ENCODE measurements around the gene TEN1.

The TEN1 gene

DNA sequence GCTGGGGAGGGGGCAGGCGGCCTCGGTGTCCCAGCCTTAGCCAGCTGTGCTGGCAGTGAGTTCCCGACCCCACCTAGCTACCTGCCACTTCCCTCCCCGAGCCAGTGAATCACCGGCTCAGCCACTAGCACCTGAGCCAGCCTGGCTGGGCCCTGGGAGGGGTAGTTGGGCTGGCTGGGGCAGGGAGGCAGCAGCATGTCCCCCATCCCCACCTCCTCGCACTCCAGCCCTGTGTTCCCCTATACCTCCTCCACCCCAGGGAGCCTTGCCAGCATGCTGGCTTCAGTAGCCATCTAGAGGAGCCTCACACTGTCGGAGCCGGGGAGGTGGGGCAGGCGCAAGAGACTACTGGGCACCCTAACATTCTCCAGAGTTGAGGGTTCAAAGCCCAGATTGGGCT is 45.3 kb downstream of the TEN1 start:
- Histone ChIP-seq H3K4me3 (ENCODE audit: insufficient read depth, low read depth, low read length, poor library complexity, severe bottlenecking) (no peak overlapping the region), H3K27ac (ENCODE audit: insufficient read depth, low read length, poor library complexity, severe bottlenecking) (no peak overlapping the region), H3K27me3 (replicated peaks; ENCODE audit: control insufficient read depth, insufficient read depth, low read length, poor library complexity, severe bottlenecking) (no peaks in the 10 kb centered on the region), H3K4me1 (ENCODE audit: control insufficient read depth, insufficient read depth, low read length, poor library complexity, severe bottlenecking) (peaks cover 2% of the 10 kb centered on the region), H3K36me3 (ENCODE audit: control insufficient read depth, insufficient read depth, low read length) (no peaks in the 10 kb centered on the region), H3K9me3 (ENCODE audit: control insufficient read depth, low read length) (no peaks in the 10 kb centered on the region)
- no peak for DNase-seq

DNA sequence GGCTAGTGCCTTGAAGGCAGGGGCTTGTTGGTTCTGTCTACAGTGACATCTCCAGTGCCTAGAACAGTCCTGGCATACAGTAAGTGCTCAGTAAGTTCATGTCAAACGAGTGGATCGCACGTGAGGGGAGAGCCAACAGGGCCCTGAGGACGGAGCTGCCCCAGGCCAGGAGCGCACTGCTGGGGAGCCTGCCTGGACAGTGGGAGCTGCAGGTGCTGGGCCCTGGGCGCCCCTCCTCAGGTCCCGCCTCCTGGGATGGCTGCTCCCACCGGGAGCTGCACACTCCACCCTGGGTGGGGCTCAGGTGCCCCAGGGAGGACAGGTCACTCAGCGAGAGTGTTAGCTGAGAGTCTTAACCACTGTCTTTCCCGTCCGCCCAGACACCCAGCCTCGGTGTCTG is 46.3 kb downstream of the TEN1 start:
- DNase-seq: no peak
- H3K27me3 ChIP-seq (replicated peaks; ENCODE audit: control insufficient read depth, insufficient read depth, low read length, poor library complexity, severe bottlenecking): no peaks in the 10 kb centered on the region
- H3K9me3 ChIP-seq (ENCODE audit: control insufficient read depth, low read length): no peaks in the 10 kb centered on the region
- no peaks in the 10 kb centered on the region for H3K36me3 ChIP-seq (ENCODE audit: control insufficient read depth, insufficient read depth, low read length)
- no peak overlapping the region for H3K27ac ChIP-seq (ENCODE audit: insufficient read depth, low read length, poor library complexity, severe bottlenecking)
- no peak overlapping the region for H3K4me3 ChIP-seq (ENCODE audit: insufficient read depth, low read depth, low read length, poor library complexity, severe bottlenecking)
- peaks cover 10% of the 10 kb centered on the region for H3K4me1 ChIP-seq (ENCODE audit: control insufficient read depth, insufficient read depth, low read length, poor library complexity, severe bottlenecking)

DNA sequence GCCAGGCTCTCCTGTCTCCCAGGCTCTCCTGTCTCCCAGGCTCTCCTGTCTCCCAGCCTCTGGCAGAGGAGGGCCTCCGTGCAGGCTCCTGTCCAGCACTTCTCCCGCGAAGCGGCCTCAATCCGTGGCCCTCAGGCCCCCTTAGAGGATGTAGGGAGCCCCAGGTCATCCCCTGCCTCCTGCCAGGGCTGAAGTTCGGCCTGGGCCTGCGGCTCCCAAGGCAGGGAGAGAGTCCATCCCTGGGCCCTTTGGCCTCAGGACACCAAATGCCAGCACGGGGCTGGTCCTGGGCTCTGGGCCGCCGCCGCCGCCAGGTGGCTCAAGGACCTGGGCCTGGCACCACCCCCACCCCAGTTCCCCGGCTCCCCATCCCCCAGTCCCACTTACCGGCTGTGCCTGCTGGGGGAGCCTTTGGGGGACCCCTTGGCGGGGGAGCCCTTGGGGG is 47.7 kb downstream of the TEN1 start:
- H3K4me3 ChIP-seq (ENCODE audit: insufficient read depth, low read depth, low read length, poor library complexity, severe bottlenecking): no peak overlapping the region

GRCh38 chr17:76027159-76027839 is 48.3 kb downstream of the TEN1 start, which contains the start of gene EVPL:
EVPL (minus strand) TSS chr17:76027306; CDS start chr17:76027198, 108 bp downstream.
- H3K27me3 ChIP-seq (replicated peaks; ENCODE audit: control insufficient read depth, insufficient read depth, low read length, poor library complexity, severe bottlenecking): no peaks in the 10 kb centered on the region
- DNase-seq: no peak
- no peak within 1 kb of the TSS for H3K27ac ChIP-seq (ENCODE audit: insufficient read depth, low read length, poor library complexity, severe bottlenecking)
- H3K4me1 ChIP-seq (ENCODE audit: control insufficient read depth, insufficient read depth, low read length, poor library complexity, severe bottlenecking): peaks cover 10% of the 10 kb centered on the region
- H3K4me3 ChIP-seq (ENCODE audit: insufficient read depth, low read depth, low read length, poor library complexity, severe bottlenecking): no peak within 1 kb of the TSS
- no peaks in the 10 kb centered on the region for H3K9me3 ChIP-seq (ENCODE audit: control insufficient read depth, low read length)
- no peaks in the 10 kb centered on the region for H3K36me3 ChIP-seq (ENCODE audit: control insufficient read depth, insufficient read depth, low read length)

More for the DNA sequence above, 47.7 kb downstream of the TEN1 start:
- no peak for DNase-seq
- H3K27me3 ChIP-seq (replicated peaks; ENCODE audit: control insufficient read depth, insufficient read depth, low read length, poor library complexity, severe bottlenecking): no peaks in the 10 kb centered on the region
- peaks cover 10% of the 10 kb centered on the region for H3K4me1 ChIP-seq (ENCODE audit: control insufficient read depth, insufficient read depth, low read length, poor library complexity, severe bottlenecking)
- no peaks in the 10 kb centered on the region for H3K36me3 ChIP-seq (ENCODE audit: control insufficient read depth, insufficient read depth, low read length)
- H3K27ac ChIP-seq (ENCODE audit: insufficient read depth, low read length, poor library complexity, severe bottlenecking): no peak overlapping the region
- no peaks in the 10 kb centered on the region for H3K9me3 ChIP-seq (ENCODE audit: control insufficient read depth, low read length)

- no peaks in the 10 kb centered on the region for H3K36me3 ChIP-seq (ENCODE audit: control insufficient read depth, insufficient read depth, low read length)
- DNase-seq: no peak
- no peak overlapping the region for H3K27ac ChIP-seq (ENCODE audit: insufficient read depth, low read length, poor library complexity, severe bottlenecking)
- no peaks in the 10 kb centered on the region for H3K9me3 ChIP-seq (ENCODE audit: control insufficient read depth, low read length)
- peaks cover 10% of the 10 kb centered on the region for H3K4me1 ChIP-seq (ENCODE audit: control insufficient read depth, insufficient read depth, low read length, poor library complexity, severe bottlenecking)
- H3K27me3 ChIP-seq (replicated peaks; ENCODE audit: control insufficient read depth, insufficient read depth, low read length, poor library complexity, severe bottlenecking): no peaks in the 10 kb centered on the region
- H3K4me3 ChIP-seq (ENCODE audit: insufficient read depth, low read depth, low read length, poor library complexity, severe bottlenecking): no peak overlapping the region
Observed at GRCh38 chr17:76032073-76032779, 53.2 kb downstream of the TEN1 start.

GRCh38 chr17:76032780-76033108 is 53.7 kb downstream of the TEN1 start:
- H3K27ac ChIP-seq (ENCODE audit: insufficient read depth, low read length, poor library complexity, severe bottlenecking): no peak overlapping the region

DNA sequence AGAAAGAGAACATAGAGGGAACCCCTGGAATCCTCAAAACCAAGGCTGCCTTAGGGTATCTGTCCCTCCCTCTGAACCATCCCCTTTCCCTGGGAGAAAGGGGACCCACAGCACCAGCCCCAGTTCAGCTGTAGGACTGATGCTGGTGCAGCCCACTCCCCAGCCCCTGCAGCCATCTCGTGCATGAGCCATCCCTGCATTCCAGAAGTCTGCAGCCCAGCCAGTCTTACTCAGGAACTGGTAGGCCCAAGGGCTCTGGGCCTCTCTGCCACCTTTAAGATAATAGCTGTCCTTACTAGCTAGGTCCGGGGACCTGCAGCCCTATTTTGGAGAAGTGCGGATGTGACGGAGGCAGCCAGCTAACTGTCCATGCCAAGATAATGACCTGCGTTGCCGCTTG is 54.1 kb downstream of the TEN1 start:
- DNase-seq: no peak
- no peak overlapping the region for H3K27ac ChIP-seq (ENCODE audit: insufficient read depth, low read length, poor library complexity, severe bottlenecking)
- peaks cover 5% of the 10 kb centered on the region for H3K36me3 ChIP-seq (ENCODE audit: control insufficient read depth, insufficient read depth, low read length)
- peaks cover 10% of the 10 kb centered on the region for H3K4me1 ChIP-seq (ENCODE audit: control insufficient read depth, insufficient read depth, low read length, poor library complexity, severe bottlenecking)
- no peaks in the 10 kb centered on the region for H3K9me3 ChIP-seq (ENCODE audit: control insufficient read depth, low read length)
- no peaks in the 10 kb centered on the region for H3K27me3 ChIP-seq (replicated peaks; ENCODE audit: control insufficient read depth, insufficient read depth, low read length, poor library complexity, severe bottlenecking)
- H3K4me3 ChIP-seq (ENCODE audit: insufficient read depth, low read depth, low read length, poor library complexity, severe bottlenecking): no peak overlapping the region

More at GRCh38 chr17:76032780-76033108, 53.7 kb downstream of the TEN1 start:
- Histone ChIP-seq H3K36me3 (ENCODE audit: control insufficient read depth, insufficient read depth, low read length) (peaks cover 2% of the 10 kb centered on the region), H3K9me3 (ENCODE audit: control insufficient read depth, low read length) (no peaks in the 10 kb centered on the region), H3K4me3 (ENCODE audit: insufficient read depth, low read depth, low read length, poor library complexity, severe bottlenecking) (no peak overlapping the region), H3K4me1 (ENCODE audit: control insufficient read depth, insufficient read depth, low read length, poor library complexity, severe bottlenecking) (peaks cover 10% of the 10 kb centered on the region), H3K27me3 (replicated peaks; ENCODE audit: control insufficient read depth, insufficient read depth, low read length, poor library complexity, severe bottlenecking) (no peaks in the 10 kb centered on the region)
- no peak for DNase-seq

DNA sequence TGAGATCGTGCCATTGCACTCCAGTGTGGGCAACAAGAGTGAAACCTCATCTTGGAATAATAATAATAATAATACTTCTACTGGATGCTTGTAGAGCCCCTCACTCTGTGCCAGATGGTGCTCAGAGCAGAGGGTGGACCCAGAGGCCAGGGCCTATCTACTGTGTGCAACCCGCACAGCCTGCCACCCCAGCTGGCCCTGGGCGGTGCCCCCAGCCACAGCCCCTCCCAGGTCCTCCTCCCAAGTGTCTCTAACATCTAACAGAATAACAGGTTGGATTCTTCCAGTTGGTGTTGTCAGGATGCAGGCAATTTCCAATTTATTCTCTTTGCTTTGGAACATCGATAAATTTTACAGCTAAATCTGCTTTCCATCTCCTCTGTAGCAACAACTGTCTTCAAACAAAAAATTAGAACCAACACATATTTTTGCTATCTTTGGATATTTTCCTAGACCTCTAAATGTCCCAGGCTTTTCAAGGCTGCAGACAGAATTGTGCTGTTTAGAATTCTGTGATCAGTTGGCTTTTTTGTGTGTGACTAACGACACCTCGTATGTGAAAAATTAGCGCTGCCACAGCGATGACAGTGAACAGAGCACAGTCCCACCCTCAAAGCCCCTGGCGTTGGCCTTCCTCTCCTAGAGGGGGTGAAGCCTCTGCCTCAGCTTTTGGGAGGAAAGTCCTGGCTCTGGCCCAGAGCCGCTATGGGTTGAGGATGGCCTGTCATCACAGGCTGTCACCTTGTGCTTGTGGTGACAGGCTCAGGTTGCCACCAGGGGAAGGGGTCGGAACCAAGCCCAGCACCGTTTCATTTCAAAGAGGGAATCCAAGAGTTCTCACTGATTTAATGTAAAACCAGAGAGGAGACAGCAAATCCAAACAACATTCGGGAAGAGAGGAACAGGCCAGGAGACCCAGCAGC is 55.6 kb downstream of the TEN1 start:
- no peak overlapping the region for H3K27ac ChIP-seq (ENCODE audit: insufficient read depth, low read length, poor library complexity, severe bottlenecking)
- DNase-seq: no peak
- peaks cover 5% of the 10 kb centered on the region for H3K4me1 ChIP-seq (ENCODE audit: control insufficient read depth, insufficient read depth, low read length, poor library complexity, severe bottlenecking)
- peaks cover 20% of the 10 kb centered on the region for H3K36me3 ChIP-seq (ENCODE audit: control insufficient read depth, insufficient read depth, low read length)
- H3K9me3 ChIP-seq (ENCODE audit: control insufficient read depth, low read length): no peaks in the 10 kb centered on the region
- H3K4me3 ChIP-seq (ENCODE audit: insufficient read depth, low read depth, low read length, poor library complexity, severe bottlenecking): no peak overlapping the region
- no peaks in the 10 kb centered on the region for H3K27me3 ChIP-seq (replicated peaks; ENCODE audit: control insufficient read depth, insufficient read depth, low read length, poor library complexity, severe bottlenecking)

DNA sequence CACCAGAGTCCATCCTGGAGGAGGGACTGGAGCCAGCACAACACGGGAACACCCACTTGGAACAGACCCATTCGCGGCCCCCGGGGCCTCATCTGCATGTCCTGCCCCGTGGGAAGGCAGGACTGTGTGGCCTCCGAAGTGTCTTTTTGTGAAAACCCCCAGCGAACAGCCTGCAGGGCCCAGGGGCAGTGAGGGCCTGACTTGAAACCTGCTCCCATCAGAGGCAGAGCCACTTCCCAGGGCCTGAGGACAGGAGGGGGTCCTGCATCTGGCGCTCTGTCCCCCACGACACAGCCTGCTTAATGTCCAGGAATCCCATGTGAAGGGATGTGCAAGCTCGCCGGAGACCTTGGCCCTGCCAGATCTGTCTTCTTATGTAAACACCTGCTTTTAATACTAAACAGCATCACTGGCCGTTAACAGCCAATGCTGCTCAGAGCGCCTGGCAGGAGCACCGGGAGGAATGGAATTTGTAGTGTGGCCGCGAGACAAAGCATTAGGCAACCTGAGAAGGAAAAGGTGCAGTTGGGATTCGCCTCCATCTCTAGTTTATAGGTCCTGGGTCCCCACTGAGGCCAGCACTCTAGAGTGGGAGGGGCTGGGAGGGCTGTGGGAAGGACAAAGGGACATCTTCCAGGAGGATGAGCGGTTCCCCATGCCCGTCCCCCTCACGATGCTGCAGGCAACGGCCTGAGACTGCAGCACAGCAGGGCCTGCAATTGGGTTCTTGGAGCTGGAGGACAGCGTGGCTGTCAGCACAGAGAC is 57.6 kb downstream of the TEN1 start:
- peaks cover 40% of the 10 kb centered on the region for H3K36me3 ChIP-seq (ENCODE audit: control insufficient read depth, insufficient read depth, low read length)
- H3K27me3 ChIP-seq (replicated peaks; ENCODE audit: control insufficient read depth, insufficient read depth, low read length, poor library complexity, severe bottlenecking): no peaks in the 10 kb centered on the region
- no peaks in the 10 kb centered on the region for H3K9me3 ChIP-seq (ENCODE audit: control insufficient read depth, low read length)
- no peak overlapping the region for H3K4me3 ChIP-seq (ENCODE audit: insufficient read depth, low read depth, low read length, poor library complexity, severe bottlenecking)
- no peaks in the 10 kb centered on the region for H3K4me1 ChIP-seq (ENCODE audit: control insufficient read depth, insufficient read depth, low read length, poor library complexity, severe bottlenecking)
- no peak overlapping the region for H3K27ac ChIP-seq (ENCODE audit: insufficient read depth, low read length, poor library complexity, severe bottlenecking)
- no peak for DNase-seq

Data from effector memory CD4-positive, alpha-beta T cell (primary cell).